ENCODE data around the gene PDIA5. TPM values are rescaled to one million over a fixed set of nuclear protein-coding genes. Genes with fewer than 3 reads are reported as not detected.

PDIA5 gene
- total RNA-seq (2021; ENCODE audit: unreplicated experiment) (53.6 TPM), Bru-seq, nascent RNA (percentile 85 among the genes with signal in this experiment), BruChase-seq, experiment 1, labeled RNA remaining after a 2-hour chase (percentile 78 among the genes with signal in this experiment), BruChase-seq, experiment 2, labeled RNA remaining after a 6-hour chase (percentile 78 among the genes with signal in this experiment)
- polyA plus RNA-seq (2012; ENCODE audit: insufficient read length) = 46.5 TPM
- long read RNA-seq, transcript PDIA5-201 (17 exons, 1,799 nt) = major isoform, 72 of 105 reads
- long read RNA-seq, partial matches to known transcripts = 16 of 105 reads
- long read RNA-seq, other reads (novel, unspliced or antisense) = 17 of 105 reads

DNA sequence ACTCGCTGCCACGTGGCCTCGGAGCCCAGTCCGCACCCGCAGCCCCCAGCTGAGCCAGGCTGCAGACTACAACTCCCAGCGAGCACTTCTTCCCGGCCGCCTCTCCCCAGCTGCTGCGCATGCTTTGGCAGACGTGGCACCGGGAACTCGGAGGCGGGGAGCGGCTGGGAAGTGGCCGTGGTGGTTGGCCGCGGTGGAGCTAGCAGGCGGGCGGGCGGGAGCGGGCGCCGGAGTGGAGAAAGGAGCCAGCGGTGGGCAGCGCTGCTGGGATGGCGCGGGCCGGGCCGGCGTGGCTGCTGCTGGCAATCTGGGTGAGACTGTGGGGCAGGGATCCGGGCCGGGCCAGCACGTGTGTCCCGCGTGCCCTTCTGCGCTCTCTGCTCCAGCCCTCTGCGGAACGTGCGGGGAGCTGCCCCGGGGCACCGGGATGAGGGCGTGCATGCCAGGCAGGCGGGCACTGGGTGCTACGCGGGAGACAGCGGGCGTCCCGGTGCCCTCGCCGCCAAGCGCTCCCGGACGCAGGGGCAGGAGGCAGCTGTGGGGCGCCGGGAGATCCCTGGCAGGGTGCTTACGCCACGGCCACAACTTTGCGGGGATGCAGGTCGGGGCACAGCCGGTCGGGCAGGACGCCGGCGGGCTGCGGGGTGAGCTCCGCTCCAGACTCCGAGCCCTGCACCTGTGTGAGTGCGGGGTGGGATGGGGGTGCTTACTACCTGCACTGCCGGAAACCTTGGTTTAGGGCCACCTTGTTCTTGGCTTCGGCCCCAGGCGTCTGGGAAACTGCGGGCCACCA, at the start of gene PDIA5:
Gene PDIA5, plus strand, starts transcription at position 130 of the 793 bp plus-strand sequence. Its CDS starts 140 bp downstream, at position 270.
- BruUV-seq (replicated peaks) = no TSS peak
- intact Hi-C loops (cut with micrococcal nuclease; ENCODE audit: unreplicated experiment) = no loop called here

More for the DNA sequence above, at the start of gene PDIA5:
- Histone ChIP-seq H3K9me3 (ENCODE audit: control insufficient read depth, insufficient read depth, low read depth, low read length) (no peaks in the 10 kb centered on the region), H3K27me3 (ENCODE audit: control insufficient read depth, insufficient read depth, low read length) (no peaks in the 10 kb centered on the region), H3K27ac (ENCODE audit: low read length) (peak within 1 kb of the TSS; percentile 83), H3K4me1 (ENCODE audit: control insufficient read depth, insufficient read depth, low read length) (peaks cover 32% of the 10 kb centered on the region), H3K36me3 (ENCODE audit: control insufficient read depth, insufficient read depth, low read length) (no peaks in the 10 kb centered on the region), H3K4me3 (ENCODE audit: low read depth in 2 of 2, low read length in 2 of 2) (peak within 1 kb of the TSS; percentile 84 to 92)
- peak; percentile 96 for ATAC-seq
- DNase-seq (ENCODE audit: low read depth, low spot score) = peak; percentile 46
- in situ Hi-C loops (cut with HindIII; ENCODE audit: low pct_unique_long_range_greater_than_20kb, low sequenced_read_pairs) = no loop called here
- TF ChIP-seq, protein P1, sequence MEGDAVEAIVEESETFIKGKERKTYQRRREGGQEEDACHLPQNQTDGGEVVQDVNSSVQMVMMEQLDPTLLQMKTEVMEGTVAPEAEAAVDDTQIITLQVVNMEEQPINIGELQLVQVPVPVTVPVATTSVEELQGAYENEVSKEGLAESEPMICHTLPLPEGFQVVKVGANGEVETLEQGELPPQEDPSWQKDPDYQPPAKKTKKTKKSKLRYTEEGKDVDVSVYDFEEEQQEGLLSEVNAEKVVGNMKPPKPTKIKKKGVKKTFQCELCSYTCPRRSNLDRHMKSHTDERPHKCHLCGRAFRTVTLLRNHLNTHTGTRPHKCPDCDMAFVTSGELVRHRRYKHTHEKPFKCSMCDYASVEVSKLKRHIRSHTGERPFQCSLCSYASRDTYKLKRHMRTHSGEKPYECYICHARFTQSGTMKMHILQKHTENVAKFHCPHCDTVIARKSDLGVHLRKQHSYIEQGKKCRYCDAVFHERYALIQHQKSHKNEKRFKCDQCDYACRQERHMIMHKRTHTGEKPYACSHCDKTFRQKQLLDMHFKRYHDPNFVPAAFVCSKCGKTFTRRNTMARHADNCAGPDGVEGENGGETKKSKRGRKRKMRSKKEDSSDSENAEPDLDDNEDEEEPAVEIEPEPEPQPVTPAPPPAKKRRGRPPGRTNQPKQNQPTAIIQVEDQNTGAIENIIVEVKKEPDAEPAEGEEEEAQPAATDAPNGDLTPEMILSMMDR (IDR thresholded peaks at IDR 0.05) = no peak
- no peak; the same call in 1 of the 2 replicates for TF ChIP-seq SIN3A (IDR thresholded peaks at IDR 0.05; ENCODE audit: borderline replicate concordance, insufficient read depth, low read depth, low read length)
- TF ChIP-seq REST (IDR thresholded peaks at IDR 0.05; ENCODE audit: insufficient read depth in 1 of 2, low read depth in 2 of 2, low read length in 1 of 2) = no peak
- TF ChIP-seq POLR2AphosphoS5 (IDR thresholded peaks at IDR 0.05; ENCODE audit: low read depth, low read length) = peak; percentile 56; the same call in 1 of the 2 replicates
- 0 out of 2 replicates have a peak, but pooled peaks have one; percentile 6 for TF ChIP-seq TCF7L2 (IDR thresholded peaks at IDR 0.05; ENCODE audit: low read depth, low read length)
- POLR2A ChIA-PET = interaction anchor here (0.6 to 0.8 kb wide), 9 partner anchors 9 to 1026 kb away, joined by 3 to 9 read pairs (median 4); no protein-coding TSS in a partner anchor
- CTCF ChIA-PET = interaction anchor here (0.5 to 1.1 kb wide), 4 partner anchors 16 to 471 kb away, joined by 3 to 13 read pairs (median 6); partner anchors contain the start of gene SEMA5B
